Activated CD4-positive, alpha-beta T cell treated with anti-CD3 and anti-CD28 coated beads, Interleukin-2, amount 50 U/mL, for 48 hours (primary cell): Measurements from ENCODE around the gene CDH4.
"Not testable (repeated sequence)": the region's sequence is repeated elsewhere in the genome, so short reads cannot be mapped to it uniquely, and the experiment has no call there.

Source experiments
- DNase-seq, 2 experiments: peaks; one replicate each; pipeline ENCODE4 v3.0.0-alpha.2; 2020

Gene CDH4

DNA sequence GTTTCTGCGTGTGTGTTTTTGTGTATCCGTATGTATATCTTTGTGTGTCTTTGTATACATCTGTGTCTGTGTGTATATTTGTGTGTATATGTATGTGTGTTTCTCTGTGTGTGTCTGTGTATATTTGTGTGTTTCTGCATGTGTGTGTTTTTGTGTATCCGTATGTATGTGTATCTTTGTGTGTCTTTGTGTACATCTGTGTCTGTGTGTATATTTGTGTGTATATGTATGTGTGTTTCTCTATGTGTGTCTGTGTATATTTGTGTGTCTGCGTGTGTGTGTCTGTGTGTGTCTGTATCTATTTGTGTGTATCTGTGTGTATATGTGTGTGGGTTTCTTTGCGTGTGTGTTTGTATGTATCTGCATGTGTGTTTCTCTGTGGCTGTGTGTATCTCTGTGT is 192.6 kb downstream of the CDH4 start:
- DNase-seq = no peak

DNA sequence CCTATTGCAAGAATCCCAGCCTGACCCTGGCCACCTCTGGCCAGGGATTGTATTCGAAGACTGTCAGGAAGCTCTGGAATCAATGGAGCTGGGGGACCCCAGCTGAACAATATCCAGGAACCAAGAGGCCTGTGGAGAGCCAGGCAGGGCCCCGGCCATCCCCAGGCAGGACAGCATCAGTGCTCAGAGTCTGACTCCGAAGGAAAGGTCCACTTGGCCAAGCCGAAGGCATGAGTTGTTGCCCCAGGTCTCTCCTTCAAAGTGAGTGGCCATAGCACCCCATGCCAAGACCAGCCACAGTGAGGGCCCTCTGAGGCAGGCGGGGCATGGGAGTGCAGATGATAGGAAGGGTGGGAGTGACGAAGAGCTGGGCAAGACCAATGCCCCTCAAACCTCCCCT is 193.1 kb downstream of the CDH4 start:
- no peak for DNase-seq

DNA sequence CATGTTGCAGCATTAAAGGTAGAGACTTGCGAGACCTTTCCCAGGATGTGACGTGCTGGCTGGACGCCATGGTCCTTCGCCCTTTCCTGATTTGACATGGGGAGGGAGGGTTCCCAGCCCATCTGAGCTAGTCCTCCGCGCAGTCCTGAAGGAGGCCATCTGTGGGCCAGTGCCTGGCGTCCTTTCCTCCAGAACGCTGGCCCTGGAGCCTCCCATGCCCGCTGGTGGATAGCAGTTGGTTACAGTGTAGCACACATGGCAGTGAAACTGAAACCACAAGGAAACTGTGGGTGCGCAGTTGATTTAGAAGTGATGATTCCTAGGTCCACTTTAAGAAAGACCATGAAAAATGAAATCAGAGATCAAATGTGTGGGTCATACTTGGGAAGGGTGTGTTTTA is 193.7 kb downstream of the CDH4 start:
- DNase-seq = no peak

DNA sequence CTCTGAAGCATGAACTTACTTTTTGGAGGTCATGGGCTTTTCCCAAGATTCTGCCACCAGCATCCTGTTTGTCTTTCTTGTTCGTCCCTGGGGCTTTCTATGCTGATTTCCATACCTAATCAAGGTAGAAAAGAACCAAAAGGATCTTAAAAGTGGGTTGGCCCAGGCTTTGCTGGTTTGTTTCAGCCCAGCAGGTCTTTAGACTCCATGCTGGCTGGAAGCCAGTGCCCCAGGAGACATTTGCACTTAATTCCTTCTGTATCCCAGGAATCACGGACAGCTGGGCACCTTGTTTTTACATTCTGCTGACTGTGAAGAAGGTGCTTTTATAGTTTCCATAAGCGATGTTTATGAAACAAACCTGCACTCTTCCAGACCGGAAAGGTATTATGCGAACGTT is 195.9 kb downstream of the CDH4 start:
- no peak for DNase-seq

- DNase-seq = no peak
Observed at GRCh38 chr20:61448386-61448785, 196.3 kb downstream of the CDH4 start.

DNA sequence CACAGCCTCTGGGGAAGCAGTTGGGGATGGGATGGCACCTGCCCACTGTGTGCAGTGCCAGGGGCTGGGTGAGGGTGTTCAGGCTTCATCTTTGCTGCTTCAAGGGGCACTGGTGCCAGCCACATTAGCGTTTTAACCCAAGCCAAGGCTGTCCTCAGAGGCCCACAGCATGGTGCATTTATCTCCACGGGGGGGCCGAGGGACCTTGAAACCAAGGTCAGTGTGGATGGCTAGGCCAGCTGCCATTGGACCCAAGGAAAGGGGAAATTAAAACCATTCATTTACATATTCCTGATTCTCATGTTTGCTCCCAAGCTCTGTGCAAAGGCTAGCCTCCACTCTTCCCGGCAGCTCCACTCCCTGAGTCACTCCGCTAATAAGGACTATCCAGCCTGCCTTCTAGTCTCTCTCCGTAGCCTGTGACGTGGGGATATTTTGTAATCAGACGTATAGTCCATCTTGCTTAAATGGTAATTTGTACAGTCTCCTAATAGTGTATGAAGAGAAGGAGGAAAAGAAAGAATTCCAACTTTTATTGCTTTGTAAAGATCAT is 197.1 kb downstream of the CDH4 start:
- DNase-seq = no peak

GRCh38 chr20:61449916-61450315 is 197.9 kb downstream of the CDH4 start:
- no peak for DNase-seq

DNA sequence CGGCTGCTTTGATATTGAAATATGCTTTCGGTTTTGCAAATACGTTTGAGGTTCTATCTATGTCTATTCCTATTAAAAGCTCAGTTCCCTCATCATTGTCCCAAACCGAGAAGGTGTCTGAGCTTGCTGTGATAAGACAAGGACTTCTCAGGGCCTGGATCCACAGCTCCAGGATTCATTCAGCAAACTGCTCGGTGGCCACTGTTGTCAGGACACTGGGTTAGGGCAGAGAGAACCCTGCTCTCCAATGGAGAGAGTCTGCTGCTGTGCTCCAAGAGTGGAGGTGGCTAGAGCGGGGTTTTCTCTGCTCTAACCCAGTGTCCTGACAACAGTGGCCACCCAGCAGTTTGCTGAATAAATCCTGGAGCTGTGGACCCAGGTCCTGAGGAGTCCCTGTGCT is 198.5 kb downstream of the CDH4 start:
- DNase-seq = no peak

DNA sequence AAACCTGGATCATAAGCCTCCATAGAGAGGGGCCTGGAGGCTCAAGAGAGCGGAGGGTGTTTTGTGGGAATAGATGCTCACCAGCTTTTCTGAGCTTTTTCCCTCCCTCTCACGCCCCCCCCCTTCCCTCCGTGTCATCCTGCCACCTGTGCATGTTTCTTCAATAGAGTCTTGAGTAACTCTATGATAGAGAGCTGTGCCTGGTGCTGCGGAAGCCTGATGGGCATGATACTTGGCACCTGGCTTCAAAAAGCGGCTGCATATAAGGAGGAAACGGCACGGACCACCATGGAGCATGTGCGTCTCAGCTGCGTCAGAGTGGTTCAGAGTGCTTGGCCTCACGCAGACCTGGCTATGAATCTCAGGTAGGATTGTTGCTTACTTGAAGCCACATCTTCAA is 198.9 kb downstream of the CDH4 start:
- DNase-seq = no peak

DNA sequence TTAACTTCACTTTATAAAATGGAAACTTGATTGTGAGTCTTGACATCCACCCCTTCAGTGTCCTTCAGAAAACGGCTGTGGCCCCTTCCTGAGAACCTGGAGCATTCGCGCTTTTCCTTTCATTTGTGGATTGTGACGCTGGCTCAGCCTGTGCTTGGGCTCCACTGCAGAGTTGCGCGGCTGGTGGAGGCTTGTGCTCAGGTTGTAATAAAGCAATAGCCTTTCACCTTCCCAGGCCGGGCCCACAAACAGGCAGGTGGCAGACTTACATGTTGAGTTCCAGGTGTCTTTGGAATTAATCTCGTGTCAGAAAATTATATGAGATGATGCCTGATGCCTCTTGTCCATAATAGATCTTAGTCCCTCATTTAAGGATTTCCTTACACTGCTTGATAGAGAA is 199.9 kb downstream of the CDH4 start:
- no peak for DNase-seq

DNA sequence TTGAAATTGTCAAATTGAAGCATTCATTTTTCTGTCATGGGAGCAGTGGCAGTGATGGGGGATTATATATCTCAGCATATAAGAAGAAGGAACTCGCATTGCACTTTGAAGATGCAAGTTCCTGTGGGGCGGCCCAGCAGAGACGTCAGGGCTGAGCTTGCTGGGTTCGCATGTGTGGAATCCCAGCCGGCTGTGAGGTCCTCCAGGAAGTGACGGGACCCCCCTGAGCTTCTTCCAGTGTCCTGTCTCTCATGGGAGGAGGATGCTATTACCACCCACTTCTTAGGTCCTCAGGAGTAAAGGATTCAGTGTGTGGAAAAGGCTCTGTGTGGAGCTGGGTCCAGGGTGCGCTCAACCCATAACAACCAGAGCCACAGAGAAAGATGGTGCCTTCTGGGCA is 201.2 kb downstream of the CDH4 start:
- no peak for DNase-seq

GRCh38 chr20:61453623-61454022 is 201.6 kb downstream of the CDH4 start:
- not testable (repeated sequence) for DNase-seq

GRCh38 chr20:61454053-61454452 is 202.0 kb downstream of the CDH4 start:
- no peak for DNase-seq

DNA sequence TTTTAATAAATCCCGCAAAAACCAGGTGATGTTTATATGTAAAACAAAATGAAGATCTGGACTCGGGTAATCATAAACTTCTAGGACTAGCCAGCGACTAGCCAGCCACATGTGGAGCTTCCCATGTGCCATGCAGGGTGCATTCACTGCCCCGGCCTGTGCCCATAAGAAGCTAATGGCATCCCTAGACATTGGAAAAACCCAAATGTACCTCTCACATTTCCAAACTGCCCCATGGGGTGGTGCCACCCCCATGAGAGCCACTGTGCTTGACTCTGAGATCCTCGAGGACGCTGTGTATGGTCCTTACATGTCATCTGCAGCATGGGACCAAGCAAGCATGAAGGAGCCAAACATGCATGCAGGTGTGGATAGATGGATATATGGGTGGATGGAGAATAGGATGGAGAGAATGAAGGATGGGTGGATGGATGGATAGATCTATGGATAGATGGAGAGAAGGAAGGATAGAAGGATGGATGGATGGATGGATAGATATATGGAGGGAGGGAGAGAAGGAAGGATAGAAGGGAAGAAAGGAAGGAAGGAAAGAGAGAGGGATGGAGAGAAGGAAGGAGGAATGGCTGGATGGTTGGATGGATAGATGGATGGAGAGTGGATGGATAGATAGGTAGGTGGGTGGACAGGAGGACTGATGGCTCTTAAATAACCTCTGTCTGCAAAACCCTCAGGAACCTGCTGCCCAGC is 203.6 kb downstream of the CDH4 start:
- no peak for DNase-seq

GRCh38 chr20:61457725-61458124 is 205.7 kb downstream of the CDH4 start:
- no peak for DNase-seq

GRCh38 chr20:61458146-61458746 is 206.2 kb downstream of the CDH4 start:
- no peak for DNase-seq

- DNase-seq = no peak
Observed at GRCh38 chr20:61459266-61459665, 207.2 kb downstream of the CDH4 start.

DNA sequence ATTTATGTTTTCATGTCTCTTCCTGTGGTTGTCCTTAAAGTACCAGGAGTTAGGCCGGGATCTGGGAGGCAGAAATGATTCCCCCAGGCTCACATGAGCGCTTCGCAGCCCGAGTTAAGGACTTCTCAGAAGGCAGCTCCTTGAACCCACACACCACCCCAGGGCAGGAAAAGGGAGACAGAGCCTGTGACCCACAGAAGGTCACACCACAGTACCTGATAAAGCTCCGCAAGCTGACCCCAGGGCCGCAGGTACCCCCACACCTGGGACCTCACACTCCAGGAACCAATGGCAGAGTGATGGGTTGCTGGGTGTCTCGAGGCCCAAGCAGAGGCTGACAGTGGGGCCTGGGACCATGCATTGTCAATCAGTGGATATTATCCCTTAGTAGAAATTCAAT is 207.6 kb downstream of the CDH4 start:
- DNase-seq = no peak

- DNase-seq = no peak
Observed at GRCh38 chr20:61460261-61461052, 208.4 kb downstream of the CDH4 start.

GRCh38 chr20:61461461-61461860 is 209.4 kb downstream of the CDH4 start:
- no peak for DNase-seq

DNA sequence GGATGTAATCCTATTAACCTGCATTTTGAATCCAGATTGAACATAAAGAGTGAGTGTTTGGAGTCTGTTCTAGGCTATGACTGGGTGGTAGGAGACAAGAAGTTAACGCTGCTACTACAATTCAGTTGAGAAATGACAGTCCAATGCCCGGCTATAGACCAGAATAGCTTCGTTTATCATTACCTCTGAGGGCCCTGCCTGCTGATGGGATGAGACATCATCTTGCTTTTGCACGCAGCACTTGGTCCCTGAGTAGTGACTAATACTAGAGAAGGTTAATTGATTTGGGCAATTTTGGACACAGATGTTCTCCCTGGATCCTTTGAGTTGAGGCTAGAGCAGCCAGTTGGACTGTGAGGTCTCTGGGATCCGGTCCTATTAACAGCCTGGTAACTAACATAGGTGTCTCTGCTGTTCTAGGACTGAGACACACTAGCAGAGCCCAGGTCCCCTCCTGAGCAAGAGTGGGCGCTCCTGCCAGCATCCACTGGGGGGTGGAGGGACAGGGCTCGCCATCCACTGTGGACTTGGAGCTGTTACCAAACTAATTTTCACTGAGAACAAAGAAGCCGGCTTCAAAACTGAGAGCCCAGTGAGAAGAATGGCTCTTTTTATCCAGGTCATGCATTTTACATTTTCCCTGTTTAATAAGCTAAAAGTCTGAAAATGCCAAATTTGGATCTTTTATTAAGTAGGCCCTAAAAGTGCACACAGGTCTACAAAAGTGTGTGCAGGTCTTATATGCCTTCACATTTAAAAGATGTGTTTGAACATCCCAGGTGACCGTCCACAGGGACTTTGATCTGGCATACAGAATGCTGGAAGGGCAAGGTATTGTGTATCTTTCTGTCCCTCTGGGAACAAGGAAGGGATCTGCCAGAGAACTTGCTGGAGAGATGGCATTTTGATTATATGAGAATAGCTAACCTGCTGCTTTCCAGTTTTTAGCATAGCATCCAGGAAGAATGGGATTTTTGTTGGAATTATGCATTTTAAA is 212.5 kb downstream of the CDH4 start:
- DNase-seq = no peak

GRCh38 chr20:61475729-61476128 is 223.7 kb downstream of the CDH4 start:
- DNase-seq = no peak

DNA sequence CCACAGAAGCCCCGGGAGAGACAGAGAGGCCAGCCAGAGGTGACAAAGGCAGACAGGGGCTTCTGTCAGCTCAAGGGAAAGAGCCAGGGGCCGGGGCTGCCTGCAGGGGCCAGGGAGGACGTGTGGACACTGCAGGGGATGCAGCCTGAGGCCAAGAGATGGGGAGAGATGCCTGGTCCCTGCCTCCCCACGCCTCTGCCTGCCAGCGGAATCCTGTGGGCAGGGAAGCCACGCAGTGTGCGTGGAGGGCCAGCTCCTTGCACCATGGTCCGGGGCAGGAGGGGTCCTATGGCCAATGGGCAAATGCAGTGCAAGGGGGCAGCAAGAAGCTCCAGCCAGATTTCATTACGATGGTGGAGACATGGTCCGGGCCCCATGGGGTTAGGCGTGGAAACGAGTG is 224.9 kb downstream of the CDH4 start:
- DNase-seq = no peak
